Activated T-cell treated with anti-CD3 and anti-CD28 coated beads, Interleukin-2, amount 50 U/mL, for 4 hours (primary cell): ENCODE measurements around the gene ABCA7. TPM values are rescaled to one million over a fixed set of nuclear protein-coding genes. Genes with fewer than 3 reads are reported as not detected.

Experiments used
- ATAC-seq, 2 donors: fragments of 200-7000 bp; cut with Tn5 transposase; one replicate each; pipeline ENCODE4 v1.10.0; 2021
- DNase-seq: peaks from one replicate; pipeline ENCODE4 v3.0.0-alpha.2; 2020
- H3K27me3 Mint-ChIP-seq: one replicate; pipeline ENCODE4 v1.8.0; 2021; ENCODE audit warnings: low read depth, mixed read lengths
- H3K36me3 Mint-ChIP-seq: one replicate; pipeline ENCODE4 v1.8.0; 2022; ENCODE audit warnings: mixed read lengths; ENCODE audit not compliant: insufficient read depth
- H3K4me1 Mint-ChIP-seq: one replicate; pipeline ENCODE4 v1.8.0; 2021; ENCODE audit warnings: low read depth, mixed read lengths
- H3K4me3 Mint-ChIP-seq: one replicate; pipeline ENCODE4 v1.8.0; 2021; ENCODE audit warnings: mild to moderate bottlenecking, moderate library complexity, mixed read lengths
- H3K9me3 Mint-ChIP-seq: one replicate; pipeline ENCODE4 v1.8.0; 2021; ENCODE audit warnings: mixed read lengths
- total RNA-seq, 3 donors: library from RNA; stranded (reverse); gene quantifications; one replicate each; pipeline ENCODE4 v1.2.1, GENCODE V29; 2021

The ABCA7 gene
- total RNA-seq, 3 donors from 2014 or later, result 7.1 to 8.7 (median 8.6) TPM

- Mint-ChIP-seq H3K4me1 (peaks cover 11% of the 10 kb centered on the region), H3K36me3 (peaks cover 2% of the 10 kb centered on the region), H3K4me3 (no peak overlapping the region), H3K9me3 (no peaks in the 10 kb centered on the region), H3K27me3 (peaks cover 27% of the 10 kb centered on the region)
- no peak for DNase-seq
- ATAC-seq, result no peak
Measured at GRCh38 chr19:998064-998463, 41.8 kb upstream of the ABCA7 start.

- Mint-ChIP-seq H3K27me3 (peaks cover 30% of the 10 kb centered on the region), H3K36me3 (no peaks in the 10 kb centered on the region), H3K9me3 (no peaks in the 10 kb centered on the region), H3K4me3 (no peak overlapping the region), H3K4me1 (peaks cover 11% of the 10 kb centered on the region)
- ATAC-seq (no peak), DNase-seq (no peak)
Measured at GRCh38 chr19:999379-999719, 40.6 kb upstream of the ABCA7 start.

GRCh38 chr19:1000095-1000494, 39.8 kb upstream of the ABCA7 start, which contains the start of gene GRIN3B:
GRIN3B (plus strand) TSS chr19:1000419; CDS start chr19:1000438, 19 bp downstream.
- Mint-ChIP-seq H3K9me3 (no peaks in the 10 kb centered on the region), H3K27me3 (peaks cover 30% of the 10 kb centered on the region), H3K36me3 (no peaks in the 10 kb centered on the region), H3K4me1 (peaks cover 11% of the 10 kb centered on the region), H3K4me3 (peak within 1 kb of the TSS; percentile 19)
- ATAC-seq, result peak; percentile 51 to 59
- DNase-seq, result peak; percentile 60

GRCh38 chr19:1000591-1001537, 39.0 kb upstream of the ABCA7 start:
- no peaks in the 10 kb centered on the region for H3K36me3 Mint-ChIP-seq

GRCh38 chr19:1001538-1002166, 38.3 kb upstream of the ABCA7 start:
- ATAC-seq (peak; percentile 73 to 77), DNase-seq (peak; percentile 73)
- Mint-ChIP-seq H3K4me1 (peaks cover 6% of the 10 kb centered on the region), H3K9me3 (no peaks in the 10 kb centered on the region), H3K27me3 (peaks cover 30% of the 10 kb centered on the region), H3K4me3 (no peak overlapping the region), H3K36me3 (no peaks in the 10 kb centered on the region)

More at GRCh38 chr19:1000591-1001537, 39.0 kb upstream of the ABCA7 start:
- no peak for ATAC-seq
- DNase-seq, result no peak
- peaks cover 30% of the 10 kb centered on the region for H3K27me3 Mint-ChIP-seq
- H3K4me3 Mint-ChIP-seq, result peak overlapping the region; percentile 19
- no peaks in the 10 kb centered on the region for H3K9me3 Mint-ChIP-seq
- H3K4me1 Mint-ChIP-seq, result peaks cover 11% of the 10 kb centered on the region

GRCh38 chr19:1002600-1002999, 37.3 kb upstream of the ABCA7 start:
- ATAC-seq (no peak), DNase-seq (no peak)
- H3K36me3 Mint-ChIP-seq, result peaks cover 2% of the 10 kb centered on the region
- H3K9me3 Mint-ChIP-seq, result no peaks in the 10 kb centered on the region
- peaks cover 4% of the 10 kb centered on the region for H3K4me1 Mint-ChIP-seq
- no peak overlapping the region for H3K4me3 Mint-ChIP-seq
- H3K27me3 Mint-ChIP-seq, result peaks cover 30% of the 10 kb centered on the region

- H3K36me3 Mint-ChIP-seq, result peaks cover 2% of the 10 kb centered on the region
- no peak for DNase-seq
- no peaks in the 10 kb centered on the region for H3K9me3 Mint-ChIP-seq
- no peak overlapping the region for H3K4me3 Mint-ChIP-seq
- peaks cover 4% of the 10 kb centered on the region for H3K4me1 Mint-ChIP-seq
- no peak for ATAC-seq
- H3K27me3 Mint-ChIP-seq, result peaks cover 25% of the 10 kb centered on the region
Measured at GRCh38 chr19:1003283-1003682, 36.6 kb upstream of the ABCA7 start.

- Mint-ChIP-seq H3K27me3 (peaks cover 17% of the 10 kb centered on the region), H3K9me3 (no peaks in the 10 kb centered on the region), H3K4me1 (peaks cover 4% of the 10 kb centered on the region), H3K4me3 (no peak overlapping the region), H3K36me3 (peaks cover 2% of the 10 kb centered on the region)
- DNase-seq (no peak), ATAC-seq (no peak)
Measured at GRCh38 chr19:1004204-1004802, 35.6 kb upstream of the ABCA7 start.

GRCh38 chr19:1004803-1005664, 34.9 kb upstream of the ABCA7 start:
- DNase-seq (no peak), ATAC-seq (no peak)
- no peaks in the 10 kb centered on the region for H3K9me3 Mint-ChIP-seq
- H3K4me3 Mint-ChIP-seq, result no peak overlapping the region
- H3K4me1 Mint-ChIP-seq, result peaks cover 4% of the 10 kb centered on the region
- H3K27me3 Mint-ChIP-seq, result peaks cover 12% of the 10 kb centered on the region
- peaks cover 2% of the 10 kb centered on the region for H3K36me3 Mint-ChIP-seq

- ATAC-seq (no peak), DNase-seq (no peak)
- H3K27me3 Mint-ChIP-seq, result peaks cover 8% of the 10 kb centered on the region
- no peak overlapping the region for H3K4me3 Mint-ChIP-seq
- peaks cover 2% of the 10 kb centered on the region for H3K4me1 Mint-ChIP-seq
- no peaks in the 10 kb centered on the region for H3K9me3 Mint-ChIP-seq
- peaks cover 2% of the 10 kb centered on the region for H3K36me3 Mint-ChIP-seq
Measured at GRCh38 chr19:1006711-1007398, 33.1 kb upstream of the ABCA7 start.

GRCh38 chr19:1007399-1008251, 32.3 kb upstream of the ABCA7 start:
- Mint-ChIP-seq H3K9me3 (no peaks in the 10 kb centered on the region), H3K36me3 (peaks cover 2% of the 10 kb centered on the region), H3K4me1 (peaks cover 1% of the 10 kb centered on the region), H3K4me3 (no peak overlapping the region), H3K27me3 (peaks cover 4% of the 10 kb centered on the region)
- ATAC-seq, result no peak
- DNase-seq, result no peak

- no peaks in the 10 kb centered on the region for H3K9me3 Mint-ChIP-seq
- H3K4me3 Mint-ChIP-seq, result no peak overlapping the region
- no peaks in the 10 kb centered on the region for H3K4me1 Mint-ChIP-seq
- no peak for ATAC-seq
- peaks cover 2% of the 10 kb centered on the region for H3K36me3 Mint-ChIP-seq
- DNase-seq, result no peak
- H3K27me3 Mint-ChIP-seq, result peaks cover 3% of the 10 kb centered on the region
Measured at GRCh38 chr19:1008268-1009040, 31.5 kb upstream of the ABCA7 start.
